ENCODE data around the gene PRG3. TPM values are rescaled to one million over a fixed set of nuclear protein-coding genes. Genes with fewer than 3 reads are reported as not detected.

Gene PRG3
- total RNA-seq, 1 donor from 2014 or later: 2.6 TPM

- Histone ChIP-seq H3K4me1 (ENCODE audit: control insufficient read depth in 3 of 3, insufficient read depth in 3 of 3, low read length in 3 of 3) (peaks cover 18 to 21% (median 19%) of the 10 kb centered on the region in 3 donors), H3K9me3 (ENCODE audit: control insufficient read depth in 3 of 3, low read length in 3 of 3) (no peaks in the 10 kb centered on the region), H3K36me3 (ENCODE audit: control insufficient read depth in 3 of 3, insufficient read depth in 3 of 3, low read length in 3 of 3) (peaks cover 24 to 37% (median 35%) of the 10 kb centered on the region in 3 donors), H3K27me3 (ENCODE audit: control insufficient read depth in 3 of 3, insufficient read depth in 3 of 3, low read length in 3 of 3) (no peaks in the 10 kb centered on the region), H3K9ac (ENCODE audit: low read depth in 1 of 3, low read length in 3 of 3) (peak within 1 kb of the TSS; percentile 81 to 93 (median 90)), H3K27ac (ENCODE audit: low read depth, low read length) (peak within 1 kb of the TSS; percentile 82), H3K4me3 (ENCODE audit: low read length in 3 of 3) (peak within 1 kb of the TSS; percentile 82 to 90 (median 90))
These were observed 45.4 kb downstream of the PRG3 start, which contains the start of gene SSRP1 for GRCh38 chr11:57335343-57336110. SSRP1 (minus strand) TSS chr11:57335892; CDS start chr11:57335121, 771 bp downstream.

GRCh38 chr11:57335023-57335342 lies 46.0 kb downstream of the PRG3 start:
- H3K27me3 ChIP-seq (ENCODE audit: control insufficient read depth in 3 of 3, insufficient read depth in 3 of 3, low read length in 3 of 3): no peaks in the 10 kb centered on the region
- peaks cover 16 to 21% (median 19%) of the 10 kb centered on the region in 3 donors for H3K4me1 ChIP-seq (ENCODE audit: control insufficient read depth in 3 of 3, insufficient read depth in 3 of 3, low read length in 3 of 3)
- no peaks in the 10 kb centered on the region for H3K9me3 ChIP-seq (ENCODE audit: control insufficient read depth in 3 of 3, low read length in 3 of 3)
- H3K9ac ChIP-seq (ENCODE audit: low read depth in 1 of 3, low read length in 3 of 3): peak overlapping the region; percentile 76 to 90 (median 88)
- peak overlapping the region; percentile 82 for H3K27ac ChIP-seq (ENCODE audit: low read depth, low read length)
- peak overlapping the region; percentile 82 to 90 (median 90) for H3K4me3 ChIP-seq (ENCODE audit: low read length in 3 of 3)
- H3K36me3 ChIP-seq (ENCODE audit: control insufficient read depth in 3 of 3, insufficient read depth in 3 of 3, low read length in 3 of 3): peaks cover 30 to 42% (median 40%) of the 10 kb centered on the region in 3 donors

- no peak overlapping the region for H3K9ac ChIP-seq (ENCODE audit: low read depth in 1 of 3, low read length in 3 of 3)
- no peaks in the 10 kb centered on the region for H3K27me3 ChIP-seq (ENCODE audit: control insufficient read depth in 3 of 3, insufficient read depth in 3 of 3, low read length in 3 of 3)
- no peak overlapping the region for H3K4me3 ChIP-seq (ENCODE audit: low read length in 3 of 3)
- H3K4me1 ChIP-seq (ENCODE audit: control insufficient read depth in 3 of 3, insufficient read depth in 3 of 3, low read length in 3 of 3): peaks cover 15 to 21% (median 19%) of the 10 kb centered on the region in 3 donors
- peaks cover 50 to 62% (median 60%) of the 10 kb centered on the region in 3 donors for H3K36me3 ChIP-seq (ENCODE audit: control insufficient read depth in 3 of 3, insufficient read depth in 3 of 3, low read length in 3 of 3)
- no peak overlapping the region for H3K27ac ChIP-seq (ENCODE audit: low read depth, low read length)
- no peaks in the 10 kb centered on the region for H3K9me3 ChIP-seq (ENCODE audit: control insufficient read depth in 3 of 3, low read length in 3 of 3)
These were observed 48.1 kb downstream of the PRG3 start for GRCh38 chr11:57332694-57333440.

GRCh38 chr11:57331720-57332119 lies 49.2 kb downstream of the PRG3 start:
- no peaks in the 10 kb centered on the region for H3K27me3 ChIP-seq (ENCODE audit: control insufficient read depth in 3 of 3, insufficient read depth in 3 of 3, low read length in 3 of 3)
- no peak overlapping the region for H3K4me3 ChIP-seq (ENCODE audit: low read length in 3 of 3)
- peaks cover 58 to 74% (median 72%) of the 10 kb centered on the region in 3 donors for H3K36me3 ChIP-seq (ENCODE audit: control insufficient read depth in 3 of 3, insufficient read depth in 3 of 3, low read length in 3 of 3)
- H3K27ac ChIP-seq (ENCODE audit: low read depth, low read length): no peak overlapping the region
- no peaks in the 10 kb centered on the region for H3K9me3 ChIP-seq (ENCODE audit: control insufficient read depth in 3 of 3, low read length in 3 of 3)
- peaks cover 16 to 21% (median 21%) of the 10 kb centered on the region in 3 donors for H3K4me1 ChIP-seq (ENCODE audit: control insufficient read depth in 3 of 3, insufficient read depth in 3 of 3, low read length in 3 of 3)
- no peak overlapping the region for H3K9ac ChIP-seq (ENCODE audit: low read depth in 1 of 3, low read length in 3 of 3)

GRCh38 chr11:57330029-57330428 lies 50.9 kb downstream of the PRG3 start:
- H3K27ac ChIP-seq (ENCODE audit: low read depth, low read length): no peak overlapping the region
- no peaks in the 10 kb centered on the region for H3K9me3 ChIP-seq (ENCODE audit: control insufficient read depth in 3 of 3, low read length in 3 of 3)
- peaks cover 65 to 83% (median 76%) of the 10 kb centered on the region in 3 donors for H3K36me3 ChIP-seq (ENCODE audit: control insufficient read depth in 3 of 3, insufficient read depth in 3 of 3, low read length in 3 of 3)
- peaks cover 23 to 28% (median 28%) of the 10 kb centered on the region in 3 donors for H3K4me1 ChIP-seq (ENCODE audit: control insufficient read depth in 3 of 3, insufficient read depth in 3 of 3, low read length in 3 of 3)
- no peak overlapping the region for H3K9ac ChIP-seq (ENCODE audit: low read depth in 1 of 3, low read length in 3 of 3)
- H3K27me3 ChIP-seq (ENCODE audit: control insufficient read depth in 3 of 3, insufficient read depth in 3 of 3, low read length in 3 of 3): no peaks in the 10 kb centered on the region
- H3K4me3 ChIP-seq (ENCODE audit: low read length in 3 of 3): no peak overlapping the region

GRCh38 chr11:57327721-57328120 lies 53.2 kb downstream of the PRG3 start:
- Histone ChIP-seq H3K36me3 (ENCODE audit: control insufficient read depth in 3 of 3, insufficient read depth in 3 of 3, low read length in 3 of 3) (peaks cover 62 to 67% (median 63%) of the 10 kb centered on the region in 3 donors), H3K9me3 (ENCODE audit: control insufficient read depth in 3 of 3, low read length in 3 of 3) (no peaks in the 10 kb centered on the region), H3K27ac (ENCODE audit: low read depth, low read length) (no peak overlapping the region), H3K27me3 (ENCODE audit: control insufficient read depth in 3 of 3, insufficient read depth in 3 of 3, low read length in 3 of 3) (no peaks in the 10 kb centered on the region), H3K4me3 (ENCODE audit: low read length in 3 of 3) (no peak overlapping the region), H3K4me1 (ENCODE audit: control insufficient read depth in 3 of 3, insufficient read depth in 3 of 3, low read length in 3 of 3) (peaks cover 27 to 30% (median 30%) of the 10 kb centered on the region in 3 donors), H3K9ac (ENCODE audit: low read depth in 1 of 3, low read length in 3 of 3) (no peak overlapping the region)

Other genes with a start within 250 kb of the PRG3 start
- under 0.01 TPM for gene LRRC55, start 199.2 kb downstream of the PRG3 start, total RNA-seq
- 74.6 TPM for gene APLNR, start 143.9 kb downstream of the PRG3 start, total RNA-seq
- 65.2 TPM for gene TNKS1BP1, start 56.2 kb downstream of the PRG3 start, total RNA-seq
- gene SSRP1, start 45.3 kb downstream of the PRG3 start, total RNA-seq: 38.6 TPM
- 1.6 TPM for gene P2RX3, start 42.8 kb downstream of the PRG3 start, total RNA-seq
- gene PRG2, start 9.5 kb upstream of the PRG3 start, total RNA-seq: 1.0 TPM
- gene SLC43A3, start 46.0 kb upstream of the PRG3 start, total RNA-seq: 15.1 TPM
- not detected for gene RTN4RL2, start 79.4 kb upstream of the PRG3 start, total RNA-seq
- 18.3 TPM for gene SLC43A1, start 134.6 kb upstream of the PRG3 start, total RNA-seq
- gene TIMM10, start 149.6 kb upstream of the PRG3 start, total RNA-seq: 64.2 TPM
- gene SMTNL1, start 156.4 kb upstream of the PRG3 start, total RNA-seq: 69.9 TPM
- 15.7 TPM for gene UBE2L6, start 186.5 kb upstream of the PRG3 start, total RNA-seq
- 15.1 TPM for gene SERPING1, start 216.5 kb upstream of the PRG3 start, total RNA-seq